Activated gamma-delta T cell (primary cell): ENCODE results near the gene RPS10.
"Not testable (repeated sequence)": the region's sequence is repeated elsewhere in the genome, so short reads cannot be mapped to it uniquely, and the experiment has no call there.

ENCODE experiments used
- DNase-seq: peaks from one replicate; lab custom pipeline; 2025; lab: John Stamatoyannopoulos, UW

Gene RPS10

GRCh38 chr6:34447910-34448309, 22.0 kb upstream of the RPS10 start:
- no peak for DNase-seq

- DNase-seq, result no peak
These were observed 21.5 kb upstream of the RPS10 start for GRCh38 chr6:34447386-34447785.

- DNase-seq, result no peak
These were observed 19.5 kb upstream of the RPS10 start for GRCh38 chr6:34445313-34445860.

GRCh38 chr6:34441526-34441925, 15.7 kb upstream of the RPS10 start:
- no peak for DNase-seq

- no peak for DNase-seq
These were observed 13.6 kb upstream of the RPS10 start for GRCh38 chr6:34439442-34439841.

- no peak for DNase-seq
These were observed 12.8 kb upstream of the RPS10 start for GRCh38 chr6:34438705-34439104.

- DNase-seq, result no peak
These were observed 11.7 kb upstream of the RPS10 start for GRCh38 chr6:34437644-34437970.

GRCh38 chr6:34436803-34437643, 11.2 kb upstream of the RPS10 start:
- no peak for DNase-seq

- DNase-seq, result no peak
These were observed 10.0 kb upstream of the RPS10 start for GRCh38 chr6:34435916-34436315.

- no peak for DNase-seq
These were observed 754 bp downstream of the RPS10 start for GRCh38 chr6:34425132-34425497.

- DNase-seq, result no peak
These were observed 1.4 kb downstream of the RPS10 start for GRCh38 chr6:34424200-34425131.

- no peak for DNase-seq
These were observed 2.6 kb downstream of the RPS10 start for GRCh38 chr6:34423254-34423653.

GRCh38 chr6:34418367-34418766, 7.5 kb downstream of the RPS10 start:
- no peak for DNase-seq

- DNase-seq, result no peak
These were observed 8.9 kb downstream of the RPS10 start for GRCh38 chr6:34416877-34417371.

- no peak for DNase-seq
These were observed 10.6 kb downstream of the RPS10 start for GRCh38 chr6:34414999-34415858.

GRCh38 chr6:34412643-34413214, 13.1 kb downstream of the RPS10 start:
- no peak for DNase-seq

- DNase-seq, result no peak
These were observed 13.9 kb downstream of the RPS10 start for GRCh38 chr6:34412016-34412415.

- not testable (repeated sequence) for DNase-seq
These were observed 18.0 kb downstream of the RPS10 start for GRCh38 chr6:34407915-34408314.

- no peak for DNase-seq
These were observed 29.4 kb downstream of the RPS10 start for GRCh38 chr6:34396518-34396917.

- no peak for DNase-seq
These were observed 31.9 kb downstream of the RPS10 start for GRCh38 chr6:34393966-34394305.

- DNase-seq, result no peak
These were observed 32.5 kb downstream of the RPS10 start for GRCh38 chr6:34393191-34393965.
